ENCODE measurements around the gene SOX4.

DNA sequence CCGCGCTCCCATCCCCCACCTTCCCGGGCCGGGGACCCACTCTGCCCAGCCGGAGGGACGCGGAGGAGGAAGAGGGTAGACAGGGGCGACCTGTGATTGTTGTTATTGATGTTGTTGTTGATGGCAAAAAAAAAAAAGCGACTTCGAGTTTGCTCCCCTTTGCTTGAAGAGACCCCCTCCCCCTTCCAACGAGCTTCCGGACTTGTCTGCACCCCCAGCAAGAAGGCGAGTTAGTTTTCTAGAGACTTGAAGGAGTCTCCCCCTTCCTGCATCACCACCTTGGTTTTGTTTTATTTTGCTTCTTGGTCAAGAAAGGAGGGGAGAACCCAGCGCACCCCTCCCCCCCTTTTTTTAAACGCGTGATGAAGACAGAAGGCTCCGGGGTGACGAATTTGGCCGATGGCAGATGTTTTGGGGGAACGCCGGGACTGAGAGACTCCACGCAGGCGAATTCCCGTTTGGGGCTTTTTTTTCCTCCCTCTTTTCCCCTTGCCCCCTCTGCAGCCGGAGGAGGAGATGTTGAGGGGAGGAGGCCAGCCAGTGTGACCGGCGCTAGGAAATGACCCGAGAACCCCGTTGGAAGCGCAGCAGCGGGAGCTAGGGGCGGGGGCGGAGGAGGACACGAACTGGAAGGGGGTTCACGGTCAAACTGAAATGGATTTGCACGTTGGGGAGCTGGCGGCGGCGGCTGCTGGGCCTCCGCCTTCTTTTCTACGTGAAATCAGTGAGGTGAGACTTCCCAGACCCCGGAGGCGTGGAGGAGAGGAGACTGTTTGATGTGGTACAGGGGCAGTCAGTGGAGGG is 2.8 kb downstream of the SOX4 start:
- TF ChIP-seq POLR2A (IDR thresholded peaks at IDR 0.05; ENCODE audit: low read depth, low read length), result peak; percentile 19
- no peak for TF ChIP-seq EZH2 (IDR thresholded peaks at IDR 0.05; ENCODE audit: borderline replicate concordance, low read depth, low read length, severe bottlenecking)
- no peak for TF ChIP-seq MAX (IDR thresholded peaks at IDR 0.05; ENCODE audit: insufficient read depth, insufficient read length)
- TF ChIP-seq, protein P1, sequence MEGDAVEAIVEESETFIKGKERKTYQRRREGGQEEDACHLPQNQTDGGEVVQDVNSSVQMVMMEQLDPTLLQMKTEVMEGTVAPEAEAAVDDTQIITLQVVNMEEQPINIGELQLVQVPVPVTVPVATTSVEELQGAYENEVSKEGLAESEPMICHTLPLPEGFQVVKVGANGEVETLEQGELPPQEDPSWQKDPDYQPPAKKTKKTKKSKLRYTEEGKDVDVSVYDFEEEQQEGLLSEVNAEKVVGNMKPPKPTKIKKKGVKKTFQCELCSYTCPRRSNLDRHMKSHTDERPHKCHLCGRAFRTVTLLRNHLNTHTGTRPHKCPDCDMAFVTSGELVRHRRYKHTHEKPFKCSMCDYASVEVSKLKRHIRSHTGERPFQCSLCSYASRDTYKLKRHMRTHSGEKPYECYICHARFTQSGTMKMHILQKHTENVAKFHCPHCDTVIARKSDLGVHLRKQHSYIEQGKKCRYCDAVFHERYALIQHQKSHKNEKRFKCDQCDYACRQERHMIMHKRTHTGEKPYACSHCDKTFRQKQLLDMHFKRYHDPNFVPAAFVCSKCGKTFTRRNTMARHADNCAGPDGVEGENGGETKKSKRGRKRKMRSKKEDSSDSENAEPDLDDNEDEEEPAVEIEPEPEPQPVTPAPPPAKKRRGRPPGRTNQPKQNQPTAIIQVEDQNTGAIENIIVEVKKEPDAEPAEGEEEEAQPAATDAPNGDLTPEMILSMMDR (IDR thresholded peaks at IDR 0.05; ENCODE audit: extremely low read depth in 1 of 2, insufficient read depth in 1 of 2, low read depth in 1 of 2, low read length in 2 of 2), result no peak

All from endothelial cell of umbilical vein (primary cell).